ENCODE results near the gene IL20.

DNA sequence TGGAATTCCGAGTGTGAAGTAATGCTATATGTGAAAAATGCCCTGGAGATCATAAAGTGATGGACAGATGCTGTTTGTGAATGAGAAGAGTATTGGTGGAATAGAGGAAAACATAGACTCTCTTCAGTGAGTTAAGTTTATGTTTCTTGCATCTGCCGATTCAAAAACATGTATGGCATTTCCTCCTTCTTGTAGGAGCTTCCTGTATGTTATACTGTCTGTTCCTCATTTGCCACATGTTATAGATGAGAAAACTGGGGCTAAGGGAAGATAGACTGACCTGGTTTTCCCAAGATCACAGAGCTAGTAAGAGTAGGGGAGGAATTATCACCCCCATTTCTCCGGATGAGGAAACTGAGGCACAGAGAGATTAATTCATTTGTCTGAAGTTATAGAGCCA, 41.1 kb upstream of the IL20 start:
- no peak for TF ChIP-seq EZH2 (IDR thresholded peaks at IDR 0.05; ENCODE audit: borderline replicate concordance, insufficient read depth, low read length, poor library complexity, severe bottlenecking)
- TF ChIP-seq CTCF (IDR thresholded peaks at IDR 0.05; ENCODE audit: poor library complexity, severe bottlenecking): no peak
- no peak for TF ChIP-seq TAF1 (IDR thresholded peaks at IDR 0.05; ENCODE audit: low read depth)
- TF ChIP-seq EP300 (conservative IDR thresholded peaks at IDR 0.05; ENCODE audit: poor library complexity, severe bottlenecking): no peak
- TF ChIP-seq RAD21 (conservative IDR thresholded peaks at IDR 0.05): no peak
- TF ChIP-seq MXI1 (conservative IDR thresholded peaks at IDR 0.05; ENCODE audit: poor library complexity, severe bottlenecking): no peak
